Right lobe of liver (tissue), 6 donors: ENCODE measurements around the gene ERI3. TPM values are rescaled to one million over a fixed set of nuclear protein-coding genes. Genes with fewer than 3 reads are reported as not detected.

Experiments
- ATAC-seq, 4 donors: fragments of 200-7000 bp; cut with Tn5 transposase; one replicate each; pipeline ENCODE4 v1.9.1; 2020; ENCODE audit warnings: mild to moderate bottlenecking in 4 of 4, moderate library complexity in 4 of 4
- DNase-seq, 3 donors: peaks; one replicate each; pipeline ENCODE4 v3.0.0-alpha.2; 2020
- H3K27ac ChIP-seq, 3 donors: fragments of 200-600 bp; one replicate each; pipeline ENCODE4 v1.8.0; 2022
- H3K27me3 ChIP-seq, 2 donors: fragments of 200-600 bp; one replicate each; pipeline ENCODE4 v1.8.0; 2022
- H3K36me3 ChIP-seq, 4 donors: fragments of 200-600 bp; sonication (generic) in 1 of 4; one replicate each; pipeline versions ENCODE4 v1.5.1 to v1.8.0; 2017 to 2022; ENCODE audit warnings: control low read depth in 1 of 4
- H3K4me1 ChIP-seq, 4 donors: fragments of 200-600 bp; sonication (generic) in 1 of 4; one replicate each; pipeline versions ENCODE4 v1.5.1 to v1.8.0; 2017 to 2022; ENCODE audit warnings: control low read depth in 1 of 4
- H3K4me3 ChIP-seq, 3 donors: fragments of 200-600 bp; one replicate each; pipeline ENCODE4 v1.8.0; 2022
- H3K9me3 ChIP-seq, 4 donors: fragments of 200-600 bp; sonication (generic) in 1 of 4; one replicate each; pipeline versions ENCODE4 v1.5.1 to v1.8.0; 2017 to 2022; ENCODE audit warnings: control low read depth in 1 of 4
- CTCF ChIP-seq, 4 donors: fragments of 200-600 bp in 3 of 4; fragments of 450-650 bp in 1 of 4; IDR thresholded peaks; one replicate each; pipeline versions ENCODE4 v1.5.1 to v1.8.0; 2016 to 2022; ENCODE audit warnings: antibody characterized with exemption in 4 of 4, mild to moderate bottlenecking in 2 of 4
- POLR2A ChIP-seq: fragments of 450-650 bp; IDR thresholded peaks from one replicate; pipeline ENCODE4 v1.6.1; 2017; ENCODE audit warnings: antibody characterized with exemption, mild to moderate bottlenecking
- WGBS: methylation state at CpG from one replicate; pipeline ENCODE4 v1.1.6; 2018; ENCODE audit warnings: low coverage, low lambda C conversion rate; ENCODE audit not compliant: insufficient coverage; ENCODE audit errors: missing lambda C conversion rate; 5-methylcytosine and 5-hydroxymethylcytosine counted together
- intact Hi-C, 2 donors: fragments of 100-400 bp; cut with DNase I; formaldehyde crosslinking; loops; one replicate each; pipeline versions ENCODE4 v1.11.2 to v1.14.1; 2022
- total RNA-seq, 6 experiments: library from RNA; depleted of rRNA in 2 of 6; stranded (reverse); fragments of >200 nt in 2 of 6; fragmentation: NEBNext Ultra II Directional in 3 of 6; extraction: Animal tissue kit (Norgen Biotek cat#: 25700) in 3 of 6; gene quantifications; one replicate each; pipeline versions ENCODE4 v1.1.0 to v1.2.4, GENCODE V29; 2016 to 2023
- donor health status: DM: no; HTN: yes; CAD: no.
- donor health status: DM: no; HTN: no; CAD: no.
- donor health status: DM: no; HTN: no; CAD: no.
- donor health status: DM: no; HTN: yes; CAD: no.
- donor health status: DM: no; HTN: yes; CAD: no.

ERI3 gene
- total RNA-seq, 6 experiments from 2014 or later: 20.6 to 30.6 (median 23.8) TPM

- 83% methylated on average over 3 of the region's 7 CpGs for WGBS
- no peaks in the 10 kb centered on the region for H3K9me3 ChIP-seq
- no peaks in the 10 kb centered on the region for H3K36me3 ChIP-seq
- no peak for DNase-seq
- no peak overlapping the region for H3K4me3 ChIP-seq
- ATAC-seq: no peak
- H3K27ac ChIP-seq: no peak overlapping the region
- intact Hi-C loops: no loop called here
- no peaks in the 10 kb centered on the region for H3K27me3 ChIP-seq
- TF ChIP-seq CTCF (IDR thresholded peaks at IDR 0.05) (no peak), POLR2A (no peak)
- H3K4me1 ChIP-seq: no peaks in the 10 kb centered on the region
Observed at GRCh38 chr1:44249543-44249942, 105.5 kb downstream of the ERI3 start.

GRCh38 chr1:44246806-44247205 lies 108.3 kb downstream of the ERI3 start:
- Histone ChIP-seq H3K36me3 (no peaks in the 10 kb centered on the region), H3K27me3 (no peaks in the 10 kb centered on the region), H3K4me1 (no peaks in the 10 kb centered on the region), H3K9me3 (no peaks in the 10 kb centered on the region), H3K4me3 (no peak overlapping the region), H3K27ac (no peak overlapping the region)
- ATAC-seq: no peak
- intact Hi-C loops: no loop called here
- DNase-seq: no peak
- TF ChIP-seq CTCF (IDR thresholded peaks at IDR 0.05) (no peak), POLR2A (no peak)
- WGBS: 100% methylated on average over 2 of the region's 2 CpGs

- WGBS: no CpG with 5 or more reads among the region's 9 CpGs
- no peaks in the 10 kb centered on the region for H3K36me3 ChIP-seq
- DNase-seq (no peak), ATAC-seq (no peak)
- no peaks in the 10 kb centered on the region for H3K9me3 ChIP-seq
- no peaks in the 10 kb centered on the region for H3K27me3 ChIP-seq
- H3K4me3 ChIP-seq: no peak overlapping the region
- intact Hi-C loops: no loop called here
- TF ChIP-seq POLR2A: no peak
- TF ChIP-seq CTCF (IDR thresholded peaks at IDR 0.05): no peak
- H3K27ac ChIP-seq: no peak overlapping the region
- H3K4me1 ChIP-seq: no peaks in the 10 kb centered on the region
Observed at GRCh38 chr1:44244986-44245385, 110.1 kb downstream of the ERI3 start.

- H3K36me3 ChIP-seq: no peaks in the 10 kb centered on the region
Observed at GRCh38 chr1:44243782-44244495, 111.1 kb downstream of the ERI3 start.

More at GRCh38 chr1:44243782-44244495, 111.1 kb downstream of the ERI3 start:
- DNase-seq (no peak), ATAC-seq (no peak)
- TF ChIP-seq POLR2A (no peak), CTCF (IDR thresholded peaks at IDR 0.05) (no peak)
- no peak overlapping the region for H3K27ac ChIP-seq
- 100% methylated on average over 1 of the region's 7 CpGs for WGBS
- H3K9me3 ChIP-seq: no peaks in the 10 kb centered on the region
- no peaks in the 10 kb centered on the region for H3K4me1 ChIP-seq
- H3K4me3 ChIP-seq: no peak overlapping the region
- no peaks in the 10 kb centered on the region for H3K27me3 ChIP-seq
- intact Hi-C loops: no loop called here
